NCI-H1105 treated with DMSO at 0.1 percent for 48 hours (cell line): ENCODE measurements around the gene DMC1.
A peak's percentile ranks its signal among the peaks of the same experiment; 100 is the strongest.
"Not testable (repeated sequence)": the region's sequence is repeated elsewhere in the genome, so short reads cannot be mapped to it uniquely, and the experiment has no call there.

Source experiments
- DNase-seq: peaks from one replicate; lab custom pipeline; 2025; lab: John Stamatoyannopoulos, UW

DMC1 gene, protein sequence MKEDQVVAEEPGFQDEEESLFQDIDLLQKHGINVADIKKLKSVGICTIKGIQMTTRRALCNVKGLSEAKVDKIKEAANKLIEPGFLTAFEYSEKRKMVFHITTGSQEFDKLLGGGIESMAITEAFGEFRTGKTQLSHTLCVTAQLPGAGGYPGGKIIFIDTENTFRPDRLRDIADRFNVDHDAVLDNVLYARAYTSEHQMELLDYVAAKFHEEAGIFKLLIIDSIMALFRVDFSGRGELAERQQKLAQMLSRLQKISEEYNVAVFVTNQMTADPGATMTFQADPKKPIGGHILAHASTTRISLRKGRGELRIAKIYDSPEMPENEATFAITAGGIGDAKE

DNA sequence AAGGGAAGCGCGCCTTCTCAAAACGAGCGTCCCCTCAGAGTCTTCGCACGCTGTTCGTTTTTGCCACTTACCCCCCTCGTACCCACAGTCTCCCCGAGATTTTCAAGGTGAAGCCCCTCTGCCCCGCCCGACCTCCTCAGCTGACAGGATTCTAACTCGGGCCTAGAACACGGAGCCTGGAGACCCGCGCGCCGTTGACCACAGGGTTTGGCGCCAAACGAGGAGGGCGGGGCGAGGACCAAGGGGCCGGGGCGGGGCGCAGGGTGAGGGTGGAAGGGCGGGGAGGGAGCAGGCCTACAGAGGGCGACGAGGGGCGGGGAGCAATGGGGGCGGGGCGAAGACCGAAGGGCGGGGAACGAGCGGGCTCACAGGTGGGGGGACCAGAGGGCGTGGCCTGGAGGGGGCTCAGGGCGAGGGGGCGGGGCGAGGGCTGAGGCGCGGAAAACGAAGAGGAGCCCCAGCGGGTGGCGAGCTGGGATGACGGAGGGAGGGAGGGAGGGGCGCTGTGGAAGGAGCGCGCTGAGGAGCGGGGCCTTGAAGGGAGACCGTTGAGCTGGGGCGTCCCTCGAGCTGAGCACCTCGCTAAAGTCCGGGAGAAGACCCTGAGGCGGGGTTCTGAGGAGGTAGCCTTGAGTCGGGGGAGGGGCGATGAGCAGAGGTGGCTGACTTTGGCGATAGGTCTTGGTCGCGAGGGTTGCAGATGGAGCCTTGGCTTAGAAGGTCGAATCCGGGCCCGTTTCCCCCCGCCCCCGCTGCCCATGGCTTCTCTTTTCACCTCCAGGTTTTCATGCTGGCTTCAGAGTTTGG lies at the start of gene DMC1:
Gene DMC1, minus strand, starts transcription at position 212 of the 807 bp plus-strand sequence. CDS start 1,927 bp downstream, outside the sequence.
- DNase-seq = peak; percentile 79

DNA sequence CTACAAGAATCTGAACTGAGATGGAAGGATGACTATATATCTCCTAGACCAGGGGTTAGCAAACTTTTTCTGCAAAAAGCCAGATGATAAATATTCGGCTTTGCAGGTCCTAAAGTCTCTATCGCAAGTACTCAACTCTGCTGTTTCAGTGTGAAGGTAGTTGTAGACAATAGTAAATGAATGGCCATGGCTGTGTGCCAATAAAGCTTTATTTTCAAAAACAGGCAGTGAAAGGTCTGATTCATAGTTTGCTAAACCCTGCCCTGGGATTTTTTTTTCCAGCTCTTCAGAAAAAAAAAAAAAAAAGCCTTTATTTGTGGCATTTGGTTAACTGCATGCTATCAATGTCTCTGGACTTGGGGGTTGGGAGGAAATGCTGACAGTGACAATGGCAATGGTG lies 48.7 kb upstream of the DMC1 start:
- no peak for DNase-seq

DNA sequence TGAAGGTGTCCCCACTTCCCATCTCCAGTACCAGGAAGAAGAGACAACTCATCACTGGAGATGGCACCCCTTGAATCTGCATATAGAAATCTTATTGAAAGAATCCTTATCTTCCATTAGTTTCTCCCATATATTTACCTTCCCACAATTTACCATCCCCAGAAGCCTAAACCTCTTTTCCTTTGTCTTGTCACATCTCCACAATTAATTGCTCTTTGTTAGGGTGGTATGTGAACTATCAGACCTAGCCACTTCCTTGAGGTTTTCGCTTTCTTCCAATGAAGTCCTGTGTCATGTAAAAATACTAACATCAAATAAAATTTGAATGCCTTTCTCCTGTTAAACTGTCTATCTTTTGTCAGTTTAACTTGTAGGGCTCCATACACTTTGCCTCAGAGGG lies 48.3 kb upstream of the DMC1 start:
- no peak for DNase-seq

DNA sequence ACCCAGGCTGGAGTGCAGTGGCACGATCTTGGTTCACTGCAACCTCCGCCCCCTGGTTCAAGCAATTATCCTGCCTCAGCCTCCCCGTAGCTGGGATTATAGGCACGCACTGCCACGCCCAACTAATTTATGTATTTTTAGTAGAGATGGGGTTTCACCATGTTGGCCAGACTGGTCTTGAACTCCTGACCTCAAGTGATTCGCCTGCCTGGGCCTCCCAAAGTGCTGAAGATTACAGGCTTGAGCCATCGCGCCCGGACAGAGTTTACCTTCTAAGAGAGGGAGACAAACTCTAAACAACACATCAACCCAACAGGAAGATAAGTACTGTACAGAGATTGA lies 45.1 kb upstream of the DMC1 start:
- not testable (repeated sequence) for DNase-seq

DNA sequence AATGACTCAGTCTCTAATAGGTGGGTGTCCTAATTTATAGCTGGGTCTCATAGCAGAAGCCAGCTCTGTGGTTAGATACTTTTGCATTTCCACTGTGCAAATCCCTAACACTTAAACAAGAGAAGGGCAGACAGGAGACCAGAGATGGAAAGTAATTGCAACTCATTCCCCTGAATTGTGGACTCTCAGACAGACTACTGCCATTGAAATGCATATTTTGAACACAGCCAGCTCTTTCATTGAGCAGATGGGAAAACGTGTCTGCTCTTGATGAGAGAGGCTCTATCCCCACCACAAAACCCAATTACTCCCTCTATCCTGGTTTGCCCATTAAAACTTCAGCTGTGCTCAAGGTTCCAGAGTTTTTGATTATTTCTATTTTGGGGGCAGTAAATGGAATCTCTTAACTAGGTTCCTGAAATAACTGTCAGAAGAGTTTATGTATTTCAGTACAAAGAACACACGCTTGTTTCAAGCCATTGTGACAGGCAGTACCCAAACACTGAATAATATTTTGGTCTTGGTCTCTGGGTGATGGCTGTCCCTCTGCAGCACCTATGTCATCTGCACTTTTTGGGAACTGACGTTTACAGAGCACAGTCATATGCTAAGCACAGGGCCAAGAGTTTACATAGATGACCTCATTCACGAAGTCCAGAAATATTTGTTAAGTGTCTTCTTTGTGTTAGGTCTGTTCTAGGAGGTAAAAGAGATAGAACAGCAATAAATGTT lies 44.5 kb upstream of the DMC1 start:
- no peak for DNase-seq

DNA sequence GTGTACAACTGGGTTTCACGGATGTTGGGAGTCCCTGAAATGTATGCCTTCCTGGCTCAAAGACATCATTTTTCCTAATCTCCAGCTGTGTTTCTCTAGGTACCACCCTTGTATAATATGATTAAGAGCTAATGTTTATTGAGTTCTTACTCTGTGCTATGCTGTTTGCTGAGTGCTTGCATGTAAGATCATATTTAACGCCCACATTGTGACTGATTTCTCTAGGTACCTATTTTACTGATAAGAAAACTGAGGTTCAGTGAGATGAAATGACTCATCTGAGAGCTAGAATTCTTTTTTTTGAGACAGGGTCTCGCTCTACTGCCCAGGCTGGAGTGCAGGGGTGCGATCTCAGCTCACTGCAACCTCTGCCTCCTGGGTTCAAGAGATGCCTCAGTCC lies 43.6 kb upstream of the DMC1 start:
- DNase-seq = no peak

DNA sequence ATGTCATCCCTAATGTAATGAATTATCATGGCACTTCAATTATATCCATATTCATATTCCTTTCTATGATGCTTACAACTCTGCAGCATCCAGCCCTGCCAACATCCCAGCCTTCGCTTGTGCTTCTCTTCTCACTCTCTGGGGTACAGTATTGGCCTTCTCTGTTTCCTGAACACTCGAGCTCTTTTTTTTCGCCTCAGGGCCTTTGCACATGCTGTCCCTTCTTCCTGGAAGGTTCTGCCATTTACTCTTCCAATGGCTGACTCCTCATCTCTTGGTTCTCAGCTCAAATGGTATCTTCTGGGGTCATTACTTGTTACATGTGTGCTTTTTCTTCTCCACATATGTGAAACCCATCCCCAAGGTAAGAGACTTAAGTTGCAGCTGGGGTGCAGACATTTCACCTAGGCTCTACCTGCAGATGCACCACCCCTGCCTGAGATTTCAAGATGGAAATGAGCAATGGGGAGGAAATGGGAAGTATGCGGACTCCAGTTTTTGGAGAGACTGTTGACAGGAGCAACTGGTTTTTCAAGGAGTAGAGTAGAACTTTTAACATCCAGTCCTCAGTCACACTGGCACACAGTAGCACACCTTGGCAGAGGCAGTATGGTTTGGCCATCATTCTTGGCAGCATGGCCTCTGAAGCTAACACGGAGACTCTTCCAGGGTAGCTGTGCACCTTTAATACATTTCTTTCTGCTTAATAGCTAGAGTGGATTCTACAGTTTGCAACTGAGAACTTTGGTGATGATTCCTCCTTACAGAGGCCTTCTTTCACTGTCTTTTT lies 42.4 kb upstream of the DMC1 start:
- DNase-seq = no peak

DNA sequence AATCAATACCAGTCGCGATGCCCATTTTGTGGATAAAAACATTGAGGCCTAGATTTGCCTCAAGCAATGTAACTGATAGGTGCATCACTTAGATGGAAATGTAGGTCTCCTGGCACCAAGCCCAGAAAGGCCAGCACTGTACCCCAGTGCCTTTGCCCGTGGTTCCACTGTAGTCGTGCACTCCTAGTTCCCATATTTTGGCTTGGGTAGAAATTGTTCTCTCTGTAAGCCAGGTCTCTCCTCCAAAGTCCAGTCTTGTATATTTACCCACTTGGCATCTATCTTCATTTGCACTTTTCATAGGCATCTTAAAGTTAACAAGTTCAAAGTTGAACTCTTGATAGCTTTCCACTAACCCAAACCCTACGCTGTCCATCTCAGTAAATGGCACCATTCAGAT lies 41.6 kb upstream of the DMC1 start:
- DNase-seq = no peak

DNA sequence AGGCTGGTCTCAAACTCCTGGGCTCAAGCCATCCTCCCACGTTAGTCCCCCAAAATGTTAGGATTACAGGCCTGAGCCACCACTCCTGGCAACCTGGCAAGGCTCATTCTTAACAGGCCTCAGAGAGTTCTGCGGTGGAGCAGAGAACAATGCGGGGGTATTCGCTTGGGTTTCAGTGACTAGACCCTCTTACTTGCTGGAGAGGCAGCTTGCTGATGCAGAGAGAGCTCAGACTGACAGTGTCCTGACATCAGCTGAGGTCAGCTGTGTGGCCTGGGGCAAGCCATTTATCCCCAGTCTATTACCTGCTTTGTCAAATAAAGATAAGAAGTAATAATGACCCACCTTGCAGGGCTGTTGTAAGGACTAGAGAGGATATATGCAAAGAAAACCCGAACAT lies 40.3 kb upstream of the DMC1 start:
- DNase-seq = no peak

DNA sequence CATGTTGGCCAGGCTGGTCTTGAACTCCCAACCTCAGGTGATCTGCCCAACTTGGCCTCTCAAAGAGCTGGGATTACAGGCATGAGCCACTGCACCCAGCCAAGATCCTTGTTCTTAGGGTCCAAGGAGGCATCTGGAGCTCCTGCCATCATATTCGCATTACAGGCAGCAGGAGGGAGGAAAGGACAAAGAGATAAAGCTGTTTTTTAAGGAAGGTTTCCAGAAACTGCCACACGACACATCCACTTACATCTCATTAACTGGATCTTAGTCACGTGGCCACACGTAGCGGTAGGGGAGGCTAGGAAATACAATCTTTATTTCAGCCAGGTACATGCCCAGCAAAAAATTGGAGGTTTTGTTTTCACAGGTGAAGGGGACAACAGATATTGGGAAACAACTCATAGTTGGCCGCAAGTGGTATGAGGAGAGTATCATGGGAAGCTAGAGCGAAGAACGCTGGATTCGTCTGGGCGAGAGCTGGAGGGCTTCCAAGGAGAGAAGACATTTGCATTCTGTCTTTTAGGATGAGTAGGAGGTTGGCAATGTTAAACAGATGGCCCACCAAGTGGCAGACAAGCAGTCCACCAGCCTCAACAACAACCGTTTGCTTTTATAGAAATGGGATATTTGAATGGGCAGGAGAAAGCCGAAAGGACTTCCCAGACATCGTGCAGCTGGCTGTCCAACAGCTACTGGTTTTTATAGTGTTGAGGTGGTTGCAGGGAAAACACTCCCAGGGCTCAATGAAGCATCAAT lies 39.2 kb upstream of the DMC1 start:
- no peak for DNase-seq

DNA sequence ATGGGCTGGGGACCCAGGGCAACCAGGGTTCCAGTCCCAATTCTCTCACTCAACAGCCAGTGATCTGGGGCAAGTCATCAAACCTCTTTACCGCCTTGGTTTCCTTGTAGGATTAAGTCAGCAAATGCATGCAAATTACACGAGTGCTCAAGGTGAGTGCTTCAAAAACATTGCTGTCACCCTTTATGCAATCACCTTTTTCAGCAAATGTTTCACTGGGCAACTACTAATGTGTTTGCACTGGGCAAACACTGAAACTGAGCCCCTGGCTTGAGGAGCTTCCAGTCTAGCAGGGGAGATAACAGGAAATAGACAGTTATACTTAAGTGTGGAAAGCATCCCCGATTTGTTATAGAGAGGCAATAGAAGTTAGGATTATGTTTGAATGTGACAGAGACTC lies 37.7 kb upstream of the DMC1 start:
- no peak for DNase-seq

DNA sequence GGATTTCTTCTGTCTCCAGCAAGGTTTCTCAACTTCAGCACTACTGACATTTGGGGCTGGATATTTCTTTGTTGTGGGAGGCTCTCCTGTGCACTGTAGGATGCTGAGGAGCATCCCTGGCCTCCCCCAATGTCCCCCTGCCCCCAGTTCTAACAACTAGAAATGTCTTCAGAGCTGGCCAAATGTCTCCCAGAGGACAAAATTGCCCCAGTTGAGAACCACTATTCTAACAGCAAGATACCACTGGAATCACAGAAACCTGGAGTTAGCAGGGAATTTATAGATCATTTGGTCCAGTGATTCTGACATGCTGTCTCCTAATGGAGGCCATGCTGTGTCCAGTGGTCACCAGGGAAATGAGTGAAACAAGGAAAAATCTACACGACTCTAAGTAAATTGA lies 32.2 kb upstream of the DMC1 start:
- no peak for DNase-seq

DNA sequence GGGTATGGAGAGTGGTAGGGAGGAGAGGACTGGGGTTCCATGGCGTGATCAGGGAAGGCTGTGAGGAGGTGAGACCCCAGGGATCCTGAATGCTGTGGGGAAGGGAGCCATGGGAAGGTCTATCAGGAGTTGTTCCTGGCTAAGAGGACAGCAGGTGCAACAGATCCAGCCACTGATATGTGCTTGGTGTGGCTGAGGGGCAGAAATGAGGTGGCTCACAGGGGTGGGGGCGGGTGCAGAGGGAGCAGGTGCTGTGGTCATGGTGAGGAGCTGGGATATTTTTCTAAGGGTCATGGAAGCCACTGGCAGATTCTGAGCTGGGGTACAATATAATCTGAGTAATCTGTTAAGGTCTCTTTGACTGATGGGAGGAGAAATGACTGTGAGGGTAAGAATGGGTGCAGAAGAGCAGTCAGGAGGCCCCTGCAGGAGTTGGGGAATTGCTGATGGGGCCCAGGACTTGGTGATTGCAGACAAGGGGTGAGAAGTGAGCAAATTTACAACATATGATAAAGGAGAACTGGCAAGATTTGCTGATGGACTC lies 31.3 kb upstream of the DMC1 start:
- no peak for DNase-seq

DNA sequence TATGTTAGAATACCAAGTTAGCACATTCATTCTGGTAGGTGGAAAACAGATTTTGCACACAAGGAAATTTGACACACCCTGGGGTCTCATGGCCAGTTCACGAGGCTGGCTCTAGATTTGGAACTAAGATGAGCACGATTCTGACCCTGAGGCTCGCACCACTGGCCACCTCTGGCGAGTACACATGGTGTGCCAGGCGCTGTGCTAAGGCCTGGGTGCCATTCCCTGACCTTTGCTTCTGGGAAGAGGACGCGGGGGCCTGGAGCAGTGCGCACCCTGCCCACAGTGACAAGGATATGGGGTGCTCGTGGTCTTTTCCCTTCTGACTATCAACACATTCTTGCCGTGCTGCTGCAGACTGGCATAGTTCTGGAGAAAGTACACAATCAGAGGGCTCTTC lies 29.5 kb upstream of the DMC1 start:
- DNase-seq = no peak

DNA sequence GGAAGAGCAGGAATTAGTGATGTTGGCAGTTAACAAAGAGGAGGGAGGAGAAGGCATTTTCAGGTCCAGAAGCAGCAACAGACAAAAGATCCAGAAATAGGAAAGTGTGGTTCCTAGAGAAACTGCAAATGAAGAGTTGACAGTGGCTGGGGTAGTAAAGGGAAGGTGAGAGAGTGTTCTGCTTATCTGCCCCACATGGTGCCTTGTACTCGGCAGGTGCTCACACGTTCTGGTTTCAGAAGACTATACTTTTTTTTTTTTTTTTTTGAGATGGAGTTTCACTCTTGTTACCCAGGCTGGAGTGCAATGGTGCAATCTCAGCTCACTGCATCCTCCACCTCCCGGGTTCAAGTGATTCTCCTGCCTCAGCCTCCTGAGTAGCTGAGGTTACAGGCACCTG lies 12.9 kb upstream of the DMC1 start:
- not testable (repeated sequence) for DNase-seq

DNA sequence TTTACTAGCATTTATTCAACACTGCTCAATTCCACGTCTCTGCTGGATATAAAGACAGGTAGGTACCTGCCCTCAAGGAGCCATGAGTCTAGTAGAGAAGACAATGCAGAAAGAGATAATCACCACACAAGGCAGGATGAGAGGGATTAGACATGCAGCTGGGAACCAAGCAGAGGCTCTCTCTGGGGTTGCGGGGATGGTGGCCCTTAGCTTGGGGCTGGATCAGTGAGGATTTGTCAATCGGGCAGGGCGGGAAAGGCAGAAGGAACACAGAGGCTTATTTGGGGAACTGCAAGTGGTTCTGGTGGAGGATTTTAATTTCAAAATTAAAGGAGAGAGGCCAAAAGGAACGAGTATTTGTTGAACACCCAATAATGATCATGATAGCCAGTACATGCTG lies 8.5 kb upstream of the DMC1 start:
- no peak for DNase-seq

DNA sequence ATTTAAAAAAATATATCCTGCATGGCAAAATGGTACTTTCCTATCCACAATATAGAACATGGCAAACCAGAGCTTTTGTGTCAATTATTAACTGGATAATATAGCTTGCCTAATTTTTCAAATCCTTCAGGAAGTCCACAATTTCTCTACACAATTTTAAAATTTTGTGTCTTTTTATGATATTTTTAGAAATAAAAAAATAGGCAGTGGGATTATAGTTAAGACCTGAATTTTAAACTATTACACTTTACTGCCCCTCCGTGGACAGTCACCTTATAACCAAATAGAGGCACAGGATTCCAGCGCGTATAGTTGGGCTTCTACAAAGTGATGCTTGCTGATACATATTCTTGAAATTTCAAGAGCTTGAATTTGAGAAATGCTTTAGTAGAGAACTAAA lies 2.1 kb upstream of the DMC1 start:
- DNase-seq = peak; percentile 28

DNA sequence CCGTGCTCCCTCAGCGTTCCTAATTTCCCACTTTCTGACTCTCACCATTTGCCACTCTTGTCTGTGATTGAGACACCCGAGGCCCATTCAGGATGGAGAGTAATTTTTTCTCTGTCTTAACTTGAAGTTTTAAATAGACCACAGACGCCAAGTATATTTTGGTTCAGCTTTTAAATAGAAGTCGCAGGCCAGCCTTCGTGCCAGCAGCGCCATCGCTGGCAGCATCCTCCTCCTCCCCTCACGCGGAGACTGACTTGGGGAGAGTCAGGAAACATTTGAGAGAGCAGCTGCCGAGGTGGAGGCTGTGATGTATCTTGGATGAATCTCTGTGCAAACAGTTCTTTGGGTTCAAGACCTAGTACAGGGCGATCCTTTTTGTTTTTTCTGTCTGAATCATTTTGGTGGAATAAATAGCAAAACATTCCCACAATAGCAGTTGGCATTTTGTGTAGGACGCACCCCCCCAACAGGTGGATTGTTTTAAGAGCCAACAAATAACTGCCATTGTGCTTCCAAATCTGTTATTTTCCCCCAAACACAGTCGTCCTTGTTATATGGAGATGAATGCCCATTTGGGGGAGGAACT lies 889 bp upstream of the DMC1 start:
- DNase-seq = peak; percentile 53

DNA sequence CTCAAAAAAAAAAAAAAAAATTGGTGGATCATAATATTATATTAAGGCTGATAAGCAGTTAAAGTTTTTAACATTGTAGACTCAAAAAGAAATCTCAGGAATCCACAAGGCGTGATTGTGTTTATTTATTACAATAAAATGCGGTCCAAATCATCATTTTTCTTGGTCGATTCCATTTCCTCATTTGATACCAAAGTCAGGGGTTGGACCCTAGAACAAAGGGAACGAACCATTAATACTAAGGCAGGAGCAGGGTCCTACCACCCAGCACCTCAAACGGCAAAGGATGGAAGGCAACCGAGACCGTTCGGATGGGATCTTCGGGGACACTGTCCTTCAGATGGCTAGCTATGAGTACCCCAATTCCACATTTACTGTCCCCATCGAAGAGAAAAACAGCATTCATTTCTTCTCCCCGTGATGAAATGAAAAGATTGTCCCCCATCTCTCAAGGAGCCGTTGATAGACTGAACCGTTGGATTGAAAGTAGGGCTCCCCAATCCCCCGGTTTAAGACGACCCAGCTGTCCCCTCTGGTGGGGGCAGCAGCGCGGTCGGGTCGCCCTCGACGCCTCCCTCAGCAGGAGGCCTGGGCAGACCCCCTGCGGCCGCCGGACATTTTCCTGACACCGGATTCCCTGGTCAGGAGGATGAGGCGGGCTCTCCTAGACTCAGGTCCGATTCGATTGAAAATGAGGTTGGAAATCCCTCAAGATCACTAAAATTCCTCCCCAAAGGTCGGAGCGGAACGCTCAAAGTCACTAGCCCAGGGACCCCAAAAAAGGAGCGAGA lies 607 bp downstream of the DMC1 start:
- DNase-seq = no peak
